MCF 10A (cell line): Measurements from ENCODE around the gene ARL14EP. TPM values are rescaled to one million over a fixed set of nuclear protein-coding genes. Genes with fewer than 3 reads are reported as not detected.

Source experiments
- Bru-seq: library from RNA; stranded (reverse); fragments of 400-500 nt; gene quantifications from one replicate; lab custom pipeline; 2021; lab: Mats Ljungman, UMichigan
- BruChase-seq, 2 experiments: library from RNA; stranded (reverse); fragments of 400-500 nt; gene quantifications; one replicate each; lab custom pipeline; 2021; lab: Mats Ljungman, UMichigan
- BruUV-seq: library from RNA; stranded (reverse); fragments of 400-500 nt; replicated peaks from 2 replicates; lab custom pipeline; 2021; lab: Mats Ljungman, UMichigan
- CTCF ChIA-PET: fragments of 300-600 bp; sonication (Branson Sonifier 250); formaldehyde crosslinking; extraction: SDS; loops from one replicate; lab custom pipeline; 2021; ENCODE audit warnings: antibody characterized with exemption, inconsistent platforms; lab: Yijun Ruan, JAX
- POLR2A ChIA-PET: fragments of 300-600, 350-650 bp; sonication (Branson Sonifier 250); formaldehyde crosslinking; extraction: SDS; loops from one replicate; lab custom pipeline; 2020; ENCODE audit warnings: antibody characterized with exemption, inconsistent platforms; lab: Yijun Ruan, JAX
- DNase-seq: peaks from one replicate; pipeline ENCODE4 v3.0.0-alpha.2; 2018; ENCODE audit not compliant: unreplicated experiment
- H3K27ac Mint-ChIP-seq: one replicate; pipeline ENCODE4 v1.8.0; 2022; ENCODE audit warnings: mild to moderate bottlenecking, low read depth, mixed read lengths; ENCODE audit not compliant: unreplicated experiment
- H3K27me3 Mint-ChIP-seq: one replicate; pipeline ENCODE4 v1.8.0; 2022; ENCODE audit warnings: mixed read lengths; ENCODE audit not compliant: insufficient read depth, unreplicated experiment
- H3K36me3 Mint-ChIP-seq: one replicate; pipeline ENCODE4 v1.8.0; 2022; ENCODE audit warnings: mild to moderate bottlenecking, moderate library complexity, mixed read lengths; ENCODE audit not compliant: insufficient read depth, unreplicated experiment
- H3K4me1 Mint-ChIP-seq: one replicate; pipeline ENCODE4 v1.8.0; 2022; ENCODE audit warnings: mixed read lengths; ENCODE audit not compliant: insufficient read depth, unreplicated experiment
- H3K4me3 Mint-ChIP-seq: one replicate; pipeline ENCODE4 v1.8.0; 2022; ENCODE audit warnings: mild to moderate bottlenecking, moderate library complexity, mixed read lengths; ENCODE audit not compliant: unreplicated experiment
- H3K9me3 Mint-ChIP-seq: one replicate; pipeline ENCODE4 v1.8.0; 2022; ENCODE audit warnings: mixed read lengths; ENCODE audit not compliant: unreplicated experiment
- CTCF ChIP-seq: fragments of 200-600 bp; IDR thresholded peaks from one replicate; pipeline ENCODE4 v1.8.0; 2022; ENCODE audit warnings: antibody characterized with exemption, mild to moderate bottlenecking; ENCODE audit not compliant: unreplicated experiment
- intact Hi-C: fragments of 100-400 bp; cut with micrococcal nuclease; formaldehyde crosslinking; loops from 2 replicates; pipeline ENCODE4 v1.14.1; 2022
- long read RNA-seq: library from polyadenylated mRNA; stranded (forward); transcript quantifications from one replicate; pipeline ENCODE4 v2.0.0, GENCODE V29; 2022
- total RNA-seq: library from RNA; stranded (reverse); gene quantifications from 2 replicates; pipeline ENCODE4 v1.2.3, GENCODE V29; 2022

The ARL14EP gene
- 25.1 and 28.4 TPM in 2 replicates for total RNA-seq
- Bru-seq, nascent RNA: percentile 94 among the genes with signal in this experiment
- BruChase-seq, experiment 1, labeled RNA remaining after a 6-hour chase: percentile 89 among the genes with signal in this experiment
- BruChase-seq, experiment 2, labeled RNA remaining after a 2-hour chase: percentile 95 among the genes with signal in this experiment
- long read RNA-seq, transcript ARL14EP-201 (4 exons, 2,430 nt): major isoform, 101 of 112 reads
- long read RNA-seq, partial matches to known transcripts: 2 of 112 reads
- long read RNA-seq, other reads (novel, unspliced or antisense): 9 of 112 reads

DNA sequence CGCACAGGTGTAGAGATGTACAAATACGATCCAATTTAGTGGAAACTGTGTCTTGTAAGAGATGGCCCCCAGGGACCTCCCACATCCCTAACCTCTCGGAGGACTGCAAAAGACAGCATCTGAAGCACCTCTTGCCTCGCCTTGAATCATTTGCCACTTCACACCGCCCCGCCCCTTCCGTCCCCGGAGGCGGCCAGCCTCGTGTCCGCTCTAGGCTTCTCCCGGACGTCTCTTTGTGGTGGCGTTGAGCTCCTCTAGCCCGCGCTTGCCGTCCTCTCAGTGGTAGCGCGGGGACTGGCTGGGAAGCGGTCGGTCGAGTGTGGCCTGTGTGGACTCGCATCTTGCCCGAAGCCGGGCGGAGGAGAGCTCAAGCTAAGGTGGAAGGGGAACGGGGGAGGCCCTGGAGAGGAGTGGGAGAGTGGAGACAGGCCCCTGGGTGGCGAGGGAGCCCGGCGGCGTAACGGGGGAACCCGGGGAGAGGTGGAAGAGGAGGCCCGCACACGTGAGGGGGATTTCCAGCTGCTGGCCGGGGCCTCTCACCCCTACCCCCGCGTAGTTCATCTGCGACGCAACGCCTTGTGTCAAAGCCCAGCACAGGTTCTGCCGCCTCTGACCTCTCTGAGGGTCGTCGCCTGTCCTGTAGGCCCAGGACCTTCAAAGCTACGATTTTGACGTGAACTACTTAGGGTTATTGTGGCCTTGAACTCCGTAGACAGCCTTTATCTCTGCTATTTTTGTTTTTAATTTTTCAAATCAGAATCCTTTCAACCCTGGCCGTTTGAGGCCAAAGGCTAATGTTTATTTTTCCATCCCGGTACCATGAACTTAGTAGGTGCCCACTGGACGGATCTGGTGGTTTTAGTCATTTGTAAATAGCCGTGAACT is at the start of gene ARL14EP:
Gene ARL14EP, plus strand, starts transcription at position 279 of the 885 bp plus-strand sequence. CDS start 7,845 bp downstream, outside the sequence.
- intact Hi-C loops: no loop called here
- CTCF ChIA-PET: interaction anchor here (0.5 to 17.3 kb wide), 21 partner anchors 9 to 1166 kb away, joined by 3 to 275 read pairs (median 4); no protein-coding TSS in a partner anchor
- TSS peak; percentile 61 for BruUV-seq
- Mint-ChIP-seq H3K4me1 (peaks cover 30% of the 10 kb centered on the region), H3K27me3 (peaks cover 21% of the 10 kb centered on the region), H3K27ac (peak within 1 kb of the TSS; percentile 99), H3K9me3 (no peaks in the 10 kb centered on the region), H3K4me3 (peak within 1 kb of the TSS; percentile 96), H3K36me3 (peaks cover 5% of the 10 kb centered on the region)
- POLR2A ChIA-PET: interaction anchor here (0.6 to 2.9 kb wide), 25 partner anchors 9 to 1186 kb away, joined by 3 to 17 read pairs (median 4); no protein-coding TSS in a partner anchor
- DNase-seq: peak; percentile 95
- no peak for TF ChIP-seq CTCF

- no peaks in the 10 kb centered on the region for H3K9me3 Mint-ChIP-seq
- TF ChIP-seq CTCF: no peak
- no peaks in the 10 kb centered on the region for H3K27me3 Mint-ChIP-seq
- no TSS peak for BruUV-seq
- CTCF ChIA-PET: no interaction called here
- H3K4me3 Mint-ChIP-seq: no peak overlapping the region
- no peak overlapping the region for H3K27ac Mint-ChIP-seq
- H3K36me3 Mint-ChIP-seq: peaks cover 17% of the 10 kb centered on the region
- POLR2A ChIA-PET: interaction anchor here (0.7 kb wide), 1 partner anchor 46 kb away, joined by 3 read pairs; no protein-coding TSS in a partner anchor
- H3K4me1 Mint-ChIP-seq: peaks cover 16% of the 10 kb centered on the region
- intact Hi-C loops: no loop called here
- no peak for DNase-seq
These were observed 45.7 kb upstream of the ARL14EP start for GRCh38 chr11:30277176-30277575.

DNA sequence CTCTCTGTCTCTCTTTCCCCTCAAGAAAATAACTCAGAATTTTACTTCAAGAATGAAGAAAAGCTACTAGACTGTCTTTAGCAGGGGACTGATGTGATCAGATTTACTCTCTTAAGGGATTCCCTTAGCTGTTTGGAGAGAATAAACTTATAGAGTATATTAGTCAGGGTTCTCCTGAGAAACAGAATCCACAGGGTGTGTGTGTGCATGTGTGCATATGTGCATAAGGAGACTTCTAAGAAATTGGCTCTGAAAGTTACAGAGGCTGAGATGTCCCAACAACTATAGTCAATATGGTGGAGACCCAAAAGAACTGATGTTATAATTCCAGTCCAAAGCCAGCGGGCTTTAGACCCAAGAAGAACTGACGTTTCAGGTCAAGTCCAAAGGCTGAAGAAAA is 43.1 kb upstream of the ARL14EP start:
- no peak for TF ChIP-seq CTCF
- DNase-seq: no peak
- POLR2A ChIA-PET: no interaction called here
- intact Hi-C loops: no loop called here
- CTCF ChIA-PET: no interaction called here
- Mint-ChIP-seq H3K4me1 (peaks cover 16% of the 10 kb centered on the region), H3K4me3 (no peak overlapping the region), H3K27me3 (no peaks in the 10 kb centered on the region), H3K9me3 (no peaks in the 10 kb centered on the region), H3K36me3 (peaks cover 17% of the 10 kb centered on the region), H3K27ac (no peak overlapping the region)
- no TSS peak for BruUV-seq
